GM19468 (cell line): Measurements from ENCODE around the gene ANO1.
"Not testable (repeated sequence)": the region's sequence is repeated elsewhere in the genome, so short reads cannot be mapped to it uniquely, and the experiment has no call there.

Experiments used
- ATAC-seq: cut with Tn5 transposase; IDR thresholded peaks from one replicate; pipeline ENCODE4 v1.9.1; 2021; ENCODE audit warnings: mild to moderate bottlenecking, moderate library complexity, moderate number of reproducible peaks; ENCODE audit not compliant: unreplicated experiment; ENCODE audit errors: extremely low read depth

ANO1 gene

GRCh38 chr11:70202920-70203750 is 125.0 kb downstream of the ANO1 start, which contains the start of gene FADD:
Gene FADD (plus strand): TSS chr11:70203296. CDS start chr11:70203460, 164 bp downstream.
- ATAC-seq = peak; percentile 23

- ATAC-seq = no peak
These were observed 125.8 kb downstream of the ANO1 start for GRCh38 chr11:70203751-70204465.

GRCh38 chr11:70204466-70204799 is 126.3 kb downstream of the ANO1 start:
- no peak for ATAC-seq

GRCh38 chr11:70205049-70205725 is 127.1 kb downstream of the ANO1 start:
- no peak for ATAC-seq

- no peak for ATAC-seq
These were observed 127.6 kb downstream of the ANO1 start for GRCh38 chr11:70205766-70206165.

- ATAC-seq = no peak
These were observed 128.3 kb downstream of the ANO1 start for GRCh38 chr11:70206226-70206981.

- no peak for ATAC-seq
These were observed 128.9 kb downstream of the ANO1 start for GRCh38 chr11:70206982-70207376.

- ATAC-seq = no peak
These were observed 129.5 kb downstream of the ANO1 start for GRCh38 chr11:70207531-70208131.

- ATAC-seq = no peak
These were observed 131.3 kb downstream of the ANO1 start for GRCh38 chr11:70209391-70209912.

- no peak for ATAC-seq
These were observed 132.0 kb downstream of the ANO1 start for GRCh38 chr11:70210051-70210501.

GRCh38 chr11:70210530-70210929 is 132.4 kb downstream of the ANO1 start:
- ATAC-seq = no peak

- ATAC-seq = no peak
These were observed 134.2 kb downstream of the ANO1 start for GRCh38 chr11:70212227-70212811.

GRCh38 chr11:70217388-70217787 is 139.3 kb downstream of the ANO1 start:
- not testable (repeated sequence) for ATAC-seq

GRCh38 chr11:70218076-70218475 is 140.0 kb downstream of the ANO1 start:
- ATAC-seq = not testable (repeated sequence)

GRCh38 chr11:70220136-70220535 is 142.0 kb downstream of the ANO1 start:
- no peak for ATAC-seq

- ATAC-seq = no peak
These were observed 142.8 kb downstream of the ANO1 start for GRCh38 chr11:70220920-70221319.

- ATAC-seq = no peak
These were observed 147.6 kb downstream of the ANO1 start for GRCh38 chr11:70225681-70226177.

GRCh38 chr11:70226183-70226582 is 148.1 kb downstream of the ANO1 start:
- ATAC-seq = no peak

GRCh38 chr11:70226967-70227366 is 148.8 kb downstream of the ANO1 start:
- ATAC-seq = no peak
